Stimulated activated CD4-positive, alpha-beta T cell treated with anti-CD3 and anti-CD28 coated beads, Interleukin-2, amount 100 ng/mL, for 4 hours (primary cell): ENCODE results near the gene RGPD3.
"Not testable (repeated sequence)": the region's sequence is repeated elsewhere in the genome, so short reads cannot be mapped to it uniquely, and the experiment has no call there.

Experiments used
- DNase-seq: peaks from one replicate; pipeline ENCODE4 v3.0.0-alpha.2; 2020; ENCODE audit warnings: low read depth

RGPD3 gene

GRCh38 chr2:106468107-106468506, at the start of gene RGPD3:
TSS of gene RGPD3 (minus strand) at chr2:106468413. CDS start at chr2:106468288, 125 bp downstream.
- not testable (repeated sequence) for DNase-seq

- DNase-seq: no peak
Measured at GRCh38 chr2:106517329-106517728, 49.1 kb upstream of the RGPD3 start.

- DNase-seq: no peak
Measured at GRCh38 chr2:106516864-106517263, 48.7 kb upstream of the RGPD3 start.

GRCh38 chr2:106516436-106516835, 48.2 kb upstream of the RGPD3 start:
- no peak for DNase-seq

- DNase-seq: not testable (repeated sequence)
Measured at GRCh38 chr2:106514827-106515226, 46.6 kb upstream of the RGPD3 start.

- not testable (repeated sequence) for DNase-seq
Measured at GRCh38 chr2:106513391-106513790, 45.2 kb upstream of the RGPD3 start.

- not testable (repeated sequence) for DNase-seq
Measured at GRCh38 chr2:106511934-106512333, 43.7 kb upstream of the RGPD3 start.

GRCh38 chr2:106511476-106511901, 43.3 kb upstream of the RGPD3 start:
- peak; percentile 32 for DNase-seq

- DNase-seq: not testable (repeated sequence)
Measured at GRCh38 chr2:106510791-106511190, 42.6 kb upstream of the RGPD3 start.

- DNase-seq: not testable (repeated sequence)
Measured at GRCh38 chr2:106509374-106509770, 41.2 kb upstream of the RGPD3 start.

- DNase-seq: not testable (repeated sequence)
Measured at GRCh38 chr2:106508660-106509373, 40.6 kb upstream of the RGPD3 start.

GRCh38 chr2:106506002-106506687, 37.9 kb upstream of the RGPD3 start:
- not testable (repeated sequence) for DNase-seq

GRCh38 chr2:106504787-106505186, 36.6 kb upstream of the RGPD3 start:
- not testable (repeated sequence) for DNase-seq

GRCh38 chr2:106504192-106504591, 36.0 kb upstream of the RGPD3 start:
- not testable (repeated sequence) for DNase-seq

GRCh38 chr2:106502351-106502750, 34.1 kb upstream of the RGPD3 start:
- not testable (repeated sequence) for DNase-seq

GRCh38 chr2:106500350-106500749, 32.1 kb upstream of the RGPD3 start:
- not testable (repeated sequence) for DNase-seq

GRCh38 chr2:106498549-106498948, 30.3 kb upstream of the RGPD3 start:
- DNase-seq: not testable (repeated sequence)

GRCh38 chr2:106492913-106493312, 24.7 kb upstream of the RGPD3 start:
- not testable (repeated sequence) for DNase-seq

GRCh38 chr2:106492399-106492798, 24.2 kb upstream of the RGPD3 start:
- DNase-seq: not testable (repeated sequence)

- not testable (repeated sequence) for DNase-seq
Measured at GRCh38 chr2:106489701-106490100, 21.5 kb upstream of the RGPD3 start.

- not testable (repeated sequence) for DNase-seq
Measured at GRCh38 chr2:106487386-106488191, 19.4 kb upstream of the RGPD3 start.
